BE2C (cell line): ENCODE results near the gene CD74.

ENCODE experiments used
- DNase-seq: peaks from one replicate; pipeline ENCODE4 v3.0.0-alpha.2; 2020
- H3K27me3 ChIP-seq: fragments of 250-450 bp; sonication (Bioruptor Pico); 2 replicates; pipeline ENCODE4 v1.5.1; 2020; ENCODE audit warnings: mild to moderate bottlenecking
- H3K36me3 ChIP-seq: fragments of 250-450 bp; sonication (Bioruptor Pico); 2 replicates; pipeline ENCODE4 v1.5.1; 2020; ENCODE audit warnings: mild to moderate bottlenecking
- H3K4me1 ChIP-seq: fragments of 250-450 bp; sonication (Bioruptor Pico); 2 replicates; pipeline ENCODE4 v1.5.1; 2020
- H3K4me3 ChIP-seq: 2 replicates; pipeline ENCODE4 v1.5.1; 2011; ENCODE audit warnings: low read depth, low read length
- H3K9me3 ChIP-seq: fragments of 250-450 bp; sonication (Bioruptor Pico); 2 replicates; pipeline ENCODE4 v1.5.1; 2020
- CTCF ChIP-seq: IDR thresholded peaks from 2 replicates; pipeline ENCODE4 v1.5.1; 2012; ENCODE audit warnings: mild to moderate bottlenecking, low read depth, low read length

The CD74 gene

GRCh38 chr5:150377964-150378694, 34.6 kb downstream of the CD74 start:
- H3K9me3 ChIP-seq: no peaks in the 10 kb centered on the region
- H3K4me3 ChIP-seq: no peak overlapping the region
- H3K4me1 ChIP-seq: no peaks in the 10 kb centered on the region
- H3K36me3 ChIP-seq: peaks cover 99% of the 10 kb centered on the region
- no peaks in the 10 kb centered on the region for H3K27me3 ChIP-seq
- no peak for TF ChIP-seq CTCF
- no peak for DNase-seq

- Histone ChIP-seq H3K27me3 (no peaks in the 10 kb centered on the region), H3K4me1 (no peaks in the 10 kb centered on the region), H3K4me3 (no peak overlapping the region), H3K36me3 (peaks cover 99% of the 10 kb centered on the region), H3K9me3 (no peaks in the 10 kb centered on the region)
- no peak for DNase-seq
- no peak for TF ChIP-seq CTCF
These were observed 35.6 kb downstream of the CD74 start for GRCh38 chr5:150376799-150377771.

GRCh38 chr5:150374651-150375050, 38.1 kb downstream of the CD74 start:
- no peak for DNase-seq
- Histone ChIP-seq H3K9me3 (no peaks in the 10 kb centered on the region), H3K4me1 (no peaks in the 10 kb centered on the region), H3K27me3 (no peaks in the 10 kb centered on the region), H3K4me3 (no peak overlapping the region), H3K36me3 (peaks cover 100% of the 10 kb centered on the region)
- TF ChIP-seq CTCF: no peak

- Histone ChIP-seq H3K27me3 (no peaks in the 10 kb centered on the region), H3K36me3 (peaks cover 100% of the 10 kb centered on the region), H3K9me3 (no peaks in the 10 kb centered on the region), H3K4me3 (no peak overlapping the region), H3K4me1 (no peaks in the 10 kb centered on the region)
- no peak for DNase-seq
- TF ChIP-seq CTCF: no peak
These were observed 40.1 kb downstream of the CD74 start for GRCh38 chr5:150372639-150373038.

- Histone ChIP-seq H3K4me3 (no peak overlapping the region), H3K9me3 (no peaks in the 10 kb centered on the region), H3K36me3 (peaks cover 90% of the 10 kb centered on the region), H3K27me3 (no peaks in the 10 kb centered on the region), H3K4me1 (no peaks in the 10 kb centered on the region)
- DNase-seq: no peak
- no peak for TF ChIP-seq CTCF
These were observed 44.2 kb downstream of the CD74 start for GRCh38 chr5:150368526-150368925.
